Stimulated activated naive CD4-positive, alpha-beta T cell (primary cell): ENCODE measurements around the gene GPR32.
"Not testable (repeated sequence)": the region's sequence is repeated elsewhere in the genome, so short reads cannot be mapped to it uniquely, and the experiment has no call there.

ENCODE experiments used
- DNase-seq, 6 experiments: peaks; one replicate each; lab custom pipeline; 2025; lab: John Stamatoyannopoulos, UW

GPR32 gene

DNA sequence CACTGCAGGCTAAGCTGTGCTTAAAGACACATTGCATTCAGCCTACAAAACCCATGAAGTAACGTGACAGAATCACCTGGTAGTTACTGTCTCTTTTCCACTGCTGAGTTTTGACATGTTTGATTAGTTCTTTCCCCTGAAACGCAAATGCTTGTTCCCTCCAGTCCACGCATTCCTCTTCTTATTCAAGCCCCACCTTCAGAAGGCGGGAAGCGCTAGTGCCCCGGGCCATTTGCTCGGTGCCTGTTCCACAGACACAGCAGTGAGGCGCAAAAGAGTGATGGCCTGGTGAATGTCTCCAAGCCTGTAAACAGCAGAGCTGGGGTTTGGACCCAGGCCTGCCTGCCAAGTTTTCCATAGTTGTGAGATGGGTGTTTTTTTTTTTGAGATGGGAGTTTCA, 30.8 kb downstream of the GPR32 start:
- no peak for DNase-seq

DNA sequence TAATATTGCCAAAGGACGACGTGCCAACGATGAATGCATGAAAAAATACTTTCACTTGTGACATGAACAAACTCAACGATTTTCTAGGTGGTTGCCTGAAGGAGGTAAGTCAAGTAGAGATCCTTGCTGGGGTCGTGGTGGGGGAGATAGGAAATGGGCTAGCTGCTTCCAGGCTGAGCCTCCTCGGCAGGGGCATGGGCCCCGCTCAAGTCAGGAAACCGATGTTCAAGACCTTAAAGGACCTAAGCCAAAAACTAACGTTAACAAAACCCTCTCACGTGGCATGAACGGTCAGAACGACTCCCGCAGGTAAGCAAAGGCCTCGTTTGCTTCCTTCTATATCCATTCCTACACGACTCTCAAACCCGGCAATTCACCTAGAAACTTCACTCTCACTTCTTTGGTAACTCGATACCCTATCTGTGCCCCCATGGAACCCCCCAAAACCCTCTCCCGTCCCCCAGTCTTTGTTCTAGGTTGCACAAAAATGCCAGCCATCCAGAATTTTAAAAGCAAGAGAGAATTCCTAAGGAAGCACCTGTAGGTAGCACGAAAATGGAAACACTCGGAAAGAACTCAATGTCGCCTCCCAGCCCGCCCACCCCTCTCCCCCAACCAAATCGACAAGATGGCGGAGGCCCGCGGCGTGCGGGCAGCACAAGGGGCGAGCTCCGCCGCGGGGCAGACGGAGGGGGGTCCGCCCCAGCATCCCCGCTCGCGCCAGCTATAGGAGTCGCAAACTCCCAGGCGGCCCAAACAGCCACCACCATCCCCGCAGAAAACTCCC, 33.6 kb downstream of the GPR32 start:
- peak in 2 of 6 experiments; percentile 38 to 45 for DNase-seq

GRCh38 chr19:50804420-50805272, 34.4 kb downstream of the GPR32 start:
- DNase-seq: peak; percentile 89 to 99 (median 97)

DNA sequence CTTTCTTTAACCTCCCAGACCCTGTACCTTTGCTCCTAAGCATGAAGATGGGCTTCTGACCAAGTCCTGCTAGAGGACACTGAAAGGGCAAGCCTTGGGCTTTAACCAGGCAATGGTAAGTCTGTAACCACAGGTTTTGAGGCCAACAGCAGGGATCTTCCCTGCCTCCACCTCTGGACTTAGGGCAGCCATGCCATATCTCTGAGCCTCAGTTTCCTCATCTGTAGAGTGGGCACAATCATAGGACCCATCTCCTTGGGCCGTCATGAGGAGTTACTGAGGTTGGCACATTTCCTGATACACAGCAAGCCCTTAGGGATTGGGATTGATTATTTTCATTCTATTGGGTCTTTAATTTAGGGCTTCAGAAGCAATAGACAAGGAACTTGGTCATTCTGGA, 38.6 kb downstream of the GPR32 start:
- no peak for DNase-seq

- DNase-seq: not testable (repeated sequence)
Observed at GRCh38 chr19:50811622-50812238, 41.5 kb downstream of the GPR32 start.

- DNase-seq: no peak
Observed at GRCh38 chr19:50812474-50812873, 42.2 kb downstream of the GPR32 start.

DNA sequence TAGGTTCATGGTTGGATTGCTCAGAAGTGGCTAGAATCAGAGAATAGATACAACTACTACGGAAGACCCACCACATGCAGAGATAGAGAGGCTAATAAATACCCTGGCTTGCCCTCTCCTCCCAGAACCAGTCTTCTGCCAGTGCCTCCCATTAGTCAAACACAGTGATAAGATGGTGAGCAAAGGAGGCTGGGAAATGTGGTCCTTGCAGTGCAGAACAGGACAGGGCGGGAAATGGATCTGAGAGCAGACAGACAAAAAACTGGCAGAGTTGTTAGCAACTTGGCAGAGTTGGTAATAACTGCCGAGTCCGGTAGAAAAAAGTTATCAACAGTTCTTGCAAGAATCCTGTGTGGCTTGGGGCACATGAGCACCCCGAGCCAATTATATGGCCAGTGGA, 44.6 kb downstream of the GPR32 start:
- DNase-seq: no peak

DNA sequence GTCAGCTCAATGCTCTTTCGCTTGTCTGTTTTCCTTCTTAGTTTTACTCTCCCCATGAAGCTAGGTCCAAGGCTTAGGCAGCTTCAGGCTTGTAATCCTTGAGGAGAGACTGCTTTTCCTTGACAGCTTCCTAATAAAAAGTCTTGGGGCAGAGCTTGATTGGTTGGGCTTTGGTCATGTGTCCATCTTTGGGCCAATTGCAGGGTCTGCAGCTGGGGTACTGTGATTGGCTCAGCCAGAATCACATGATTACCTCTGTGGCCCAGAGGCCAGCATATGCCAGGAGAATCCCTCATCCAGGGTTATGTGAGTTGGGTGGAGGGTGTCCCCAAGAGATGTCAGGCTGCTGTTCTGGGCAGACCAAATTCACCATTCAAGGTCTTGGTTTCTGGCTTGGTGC, 45.2 kb downstream of the GPR32 start:
- no peak for DNase-seq

GRCh38 chr19:50817941-50818858, 47.9 kb downstream of the GPR32 start:
- DNase-seq: peak in 1 of 6 experiments; percentile 8

DNA sequence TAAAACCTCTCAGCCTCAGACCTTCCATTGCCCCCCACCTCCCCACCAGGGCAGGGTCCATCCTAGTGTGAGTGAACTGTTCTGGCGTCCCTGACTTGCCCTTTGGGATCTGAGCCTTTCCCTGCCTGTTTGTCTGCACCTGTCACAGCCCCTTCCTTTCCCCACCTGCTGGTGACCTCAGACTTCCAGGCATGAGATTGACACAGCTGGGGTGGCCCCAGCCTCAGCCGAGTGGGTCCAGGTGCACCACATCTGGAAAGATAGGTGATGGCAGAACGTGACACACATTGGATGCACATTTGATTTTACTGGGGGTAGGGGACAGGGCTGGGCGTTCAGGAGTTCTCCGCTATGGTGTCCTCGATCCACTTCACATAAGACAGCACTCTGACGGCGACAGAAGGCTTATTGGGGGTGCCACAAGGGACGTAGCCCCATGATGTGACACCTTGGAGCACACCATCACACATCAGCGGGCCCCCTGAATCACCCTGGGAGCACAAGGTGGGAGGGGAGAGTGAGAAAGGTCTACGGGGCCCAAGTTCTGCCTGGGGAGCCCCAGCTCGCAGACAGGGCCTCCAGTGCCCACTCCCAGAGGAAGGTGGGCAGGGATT, 48.7 kb downstream of the GPR32 start:
- DNase-seq: no peak

DNA sequence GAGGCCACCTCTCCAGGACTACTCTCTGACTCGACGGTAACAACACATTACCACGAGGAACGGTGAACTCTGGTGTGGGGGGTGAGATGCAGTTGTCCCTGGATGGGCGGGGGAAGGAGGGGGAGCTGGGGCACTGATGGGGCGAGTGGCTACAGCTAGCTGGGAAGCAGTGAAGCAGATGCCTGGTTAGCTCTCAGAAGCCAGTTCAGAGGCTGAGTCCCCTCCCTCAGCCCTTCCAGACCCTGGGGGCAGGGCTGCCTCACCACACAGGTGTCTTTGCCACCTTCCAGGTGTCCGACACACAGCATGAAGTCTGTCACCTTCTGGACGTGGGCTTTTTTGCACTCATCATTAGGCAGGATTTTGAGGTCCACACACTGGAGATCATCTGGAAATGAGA, 49.4 kb downstream of the GPR32 start:
- no peak for DNase-seq

DNA sequence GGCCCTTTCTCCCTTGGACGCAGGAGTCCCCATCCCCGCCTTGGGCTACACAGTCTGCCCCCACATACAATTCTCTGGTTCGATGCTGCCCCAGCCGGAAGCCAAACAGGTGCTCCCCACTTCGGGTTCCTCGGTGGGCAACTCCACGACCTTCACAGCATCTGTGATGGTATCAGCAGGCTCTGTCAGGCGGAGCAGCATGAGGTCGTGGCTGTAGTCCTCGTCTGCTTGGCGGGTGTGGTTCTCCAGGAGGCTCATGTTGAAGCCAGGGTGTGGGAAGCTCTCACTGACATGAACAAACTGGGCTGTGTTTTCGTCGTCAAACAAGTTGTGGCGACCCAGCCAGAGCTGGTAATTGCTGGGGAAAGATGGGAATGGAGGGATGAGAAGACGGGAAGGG, 49.8 kb downstream of the GPR32 start:
- no peak for DNase-seq

DNA sequence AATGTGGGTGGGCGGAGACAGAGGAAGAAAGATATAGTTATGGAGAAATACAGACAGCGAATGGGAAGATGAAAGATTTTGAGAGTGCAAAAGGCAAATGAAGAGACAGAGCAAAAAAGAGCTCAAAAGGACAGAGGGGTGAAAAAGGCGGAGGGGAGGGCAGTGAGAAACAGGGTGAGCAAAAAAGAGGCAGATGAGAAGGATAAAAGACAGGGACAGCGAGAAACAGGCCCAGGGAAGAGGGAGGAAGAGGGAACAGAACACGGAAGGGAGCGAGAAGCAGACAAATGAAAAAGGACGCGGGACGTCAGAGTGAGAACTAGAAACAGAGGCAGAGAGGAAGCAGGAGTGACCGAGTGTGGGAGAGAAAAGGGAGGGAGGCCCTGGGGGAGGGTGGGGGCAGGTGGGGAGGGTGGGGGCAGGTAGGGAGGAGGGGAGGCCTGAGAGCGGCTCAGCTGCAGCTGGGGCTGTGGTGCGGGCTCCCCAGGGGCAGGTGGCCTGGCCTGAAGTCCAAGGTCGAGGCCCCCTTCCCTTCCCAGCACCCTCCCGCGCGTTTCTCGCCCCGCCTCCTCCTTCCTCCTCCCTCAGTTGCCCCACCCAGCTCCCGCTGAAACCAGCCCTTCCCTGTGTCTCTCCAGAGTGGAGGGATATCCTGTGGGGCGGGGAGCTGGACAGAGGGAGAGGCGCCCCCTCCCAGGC, 50.4 kb downstream of the GPR32 start:
- DNase-seq: no peak

DNA sequence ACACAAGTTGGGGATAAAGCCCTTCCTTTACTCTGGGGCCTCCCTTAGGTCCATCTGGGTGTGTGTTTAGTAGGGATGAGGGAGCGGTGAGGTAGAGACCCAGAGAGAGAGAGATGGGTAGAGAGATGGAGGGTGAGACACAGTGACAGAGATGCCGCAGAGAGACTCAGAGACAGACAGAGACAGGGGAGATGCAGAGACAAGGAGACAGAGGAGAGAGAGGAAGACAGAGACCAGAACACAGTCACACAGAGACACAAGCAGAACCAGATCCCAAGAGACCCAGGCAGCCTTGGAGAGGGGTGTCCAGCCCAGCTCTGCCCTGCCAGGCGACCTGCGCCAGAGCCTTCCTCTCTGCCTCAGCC, 51.0 kb downstream of the GPR32 start:
- DNase-seq: no peak
